Caco-2 (cell line): ENCODE data around the gene ITLN1. TPM values are rescaled to one million over a fixed set of nuclear protein-coding genes. Genes with fewer than 3 reads are reported as not detected.
A peak's percentile ranks its signal among the peaks of the same experiment; 100 is the strongest.
"Not testable (repeated sequence)": the region's sequence is repeated elsewhere in the genome, so short reads cannot be mapped to it uniquely, and the experiment has no call there.

Experiments
- Bru-seq: library from RNA; stranded (reverse); fragments of 400-500 nt; gene quantifications from one replicate; lab custom pipeline; 2021; lab: Mats Ljungman, UMichigan
- BruChase-seq, 2 experiments: library from RNA; stranded (reverse); fragments of 400-500 nt; gene quantifications; one replicate each; lab custom pipeline; 2021; lab: Mats Ljungman, UMichigan
- BruUV-seq: library from RNA; stranded (reverse); fragments of 400-500 nt; replicated peaks from 2 replicates; lab custom pipeline; 2021; lab: Mats Ljungman, UMichigan
- CTCF ChIA-PET: fragments of 300-600 bp; sonication (Branson Sonifier 250); formaldehyde crosslinking; loops from one replicate; lab custom pipeline; 2022; ENCODE audit warnings: antibody characterized with exemption; lab: Charles Lee
- POLR2A ChIA-PET: fragments of 300-600 bp; sonication (Branson Sonifier 250); formaldehyde crosslinking; loops from one replicate; lab custom pipeline; 2022; ENCODE audit warnings: antibody characterized with exemption; lab: Charles Lee
- DNase-seq, 2 experiments: peaks; one replicate each; pipeline versions ENCODE4 v3.0.0 to v3.0.0-alpha.2; 2020 to 2022
- H3K27me3 ChIP-seq: replicated peaks from 2 replicates; pipeline ENCODE4 v1.6.0; 2011; ENCODE audit warnings: low read length; ENCODE audit not compliant: control insufficient read depth, insufficient read depth
- H3K36me3 ChIP-seq: 2 replicates; pipeline ENCODE4 v1.5.1; 2011; ENCODE audit warnings: low read length; ENCODE audit not compliant: control insufficient read depth, insufficient read depth
- H3K4me1 ChIP-seq: fragments of 250-450 bp; sonication (Bioruptor Pico); 2 replicates; pipeline ENCODE4 v1.5.1; 2020; ENCODE audit warnings: mild to moderate bottlenecking
- H3K4me3 ChIP-seq: 2 replicates; pipeline ENCODE4 v1.5.1; 2011; ENCODE audit warnings: low read depth, mild to moderate bottlenecking, control low read depth, low read length
- H3K9me3 ChIP-seq: fragments of 250-450 bp; sonication (Bioruptor Pico); 2 replicates; pipeline ENCODE4 v1.5.1; 2020; ENCODE audit warnings: mild to moderate bottlenecking, moderate library complexity
- H3K27ac Mint-ChIP-seq: one replicate; pipeline ENCODE4 v1.8.0; 2022; ENCODE audit warnings: mixed read lengths; ENCODE audit not compliant: unreplicated experiment
- H3K27me3 Mint-ChIP-seq: one replicate; pipeline ENCODE4 v1.8.0; 2022; ENCODE audit warnings: mixed read lengths; ENCODE audit not compliant: insufficient read depth, unreplicated experiment
- H3K36me3 Mint-ChIP-seq: one replicate; pipeline ENCODE4 v1.8.0; 2022; ENCODE audit warnings: mild to moderate bottlenecking, mixed read lengths; ENCODE audit not compliant: insufficient read depth, unreplicated experiment
- H3K4me1 Mint-ChIP-seq: one replicate; pipeline ENCODE4 v1.8.0; 2022; ENCODE audit warnings: low read depth, mixed read lengths; ENCODE audit not compliant: unreplicated experiment
- H3K4me3 Mint-ChIP-seq: one replicate; pipeline ENCODE4 v1.8.0; 2022; ENCODE audit warnings: mild to moderate bottlenecking, moderate library complexity, mixed read lengths; ENCODE audit not compliant: unreplicated experiment
- H3K9me3 Mint-ChIP-seq: one replicate; pipeline ENCODE4 v1.8.0; 2022; ENCODE audit warnings: mixed read lengths; ENCODE audit not compliant: unreplicated experiment
- intact Hi-C: fragments of 100-400 bp; cut with micrococcal nuclease; formaldehyde crosslinking; loops from one replicate; pipeline ENCODE4 v1.10.0; 2022; ENCODE audit not compliant: unreplicated experiment
- long read RNA-seq: library from polyadenylated mRNA; stranded (forward); transcript quantifications from one replicate; pipeline ENCODE4 v2.0.0, GENCODE V29; 2022
- total RNA-seq: library from RNA; stranded (reverse); gene quantifications from 2 replicates; pipeline ENCODE4 v1.2.3, GENCODE V29; 2022
- TF ChIP-seq, protein P1 (sequence below), 2 experiments: fragments of 200-600 bp in 1 of 2; IDR thresholded peaks; 1 replicate in 1 of 2; 2 replicates in 1 of 2; pipeline versions ENCODE4 v1.5.1 to v1.8.0; 2011 to 2022; ENCODE audit warnings: antibody characterized with exemption in 1 of 2, control low read depth in 1 of 2, inconsistent platforms in 1 of 2, low read depth in 1 of 2, low read length in 1 of 2, mild to moderate bottlenecking in 1 of 2, moderate library complexity in 1 of 2; ENCODE audit not compliant: insufficient read depth in 1 of 2, severe bottlenecking in 1 of 2, unreplicated experiment in 1 of 2

ITLN1 gene
- total RNA-seq (0.37 TPM in 1 of 2 replicates, not detected in the other), Bru-seq, nascent RNA (percentile 8 among the genes with signal in this experiment), BruChase-seq, experiment 1, labeled RNA remaining after a 2-hour chase (percentile 8 among the genes with signal in this experiment), BruChase-seq, experiment 2, labeled RNA remaining after a 6-hour chase (percentile 16 among the genes with signal in this experiment)
- long read RNA-seq, partial matches to known transcripts: 1 of 1 reads
- long read RNA-seq, other reads (novel, unspliced or antisense): 0 of 1 reads

DNA sequence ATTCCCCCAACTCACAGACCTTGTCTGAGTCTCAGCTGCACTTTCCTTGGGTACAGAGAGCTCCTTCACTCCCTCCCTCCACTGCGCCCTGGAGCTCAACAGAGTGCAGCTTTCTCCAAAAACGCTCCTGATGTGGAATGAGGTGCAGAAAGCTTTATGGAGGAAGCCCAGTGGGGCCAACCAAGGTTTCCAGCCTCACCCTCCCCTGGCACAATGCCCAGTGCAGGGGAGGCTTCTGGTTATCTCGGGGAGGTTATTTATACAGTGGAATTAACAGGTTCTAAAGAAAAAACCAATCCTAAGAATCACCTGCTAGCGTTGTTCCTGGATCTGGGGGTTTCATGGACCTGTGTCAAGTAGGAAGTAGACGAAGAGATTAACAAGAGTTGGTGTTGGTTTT lies at the start of gene ITLN1:
Gene ITLN1 (minus strand): TSS at position 139 of the 400 bp plus-strand sequence. CDS start 303 bp downstream, outside the sequence.
- TF ChIP-seq, protein P1, sequence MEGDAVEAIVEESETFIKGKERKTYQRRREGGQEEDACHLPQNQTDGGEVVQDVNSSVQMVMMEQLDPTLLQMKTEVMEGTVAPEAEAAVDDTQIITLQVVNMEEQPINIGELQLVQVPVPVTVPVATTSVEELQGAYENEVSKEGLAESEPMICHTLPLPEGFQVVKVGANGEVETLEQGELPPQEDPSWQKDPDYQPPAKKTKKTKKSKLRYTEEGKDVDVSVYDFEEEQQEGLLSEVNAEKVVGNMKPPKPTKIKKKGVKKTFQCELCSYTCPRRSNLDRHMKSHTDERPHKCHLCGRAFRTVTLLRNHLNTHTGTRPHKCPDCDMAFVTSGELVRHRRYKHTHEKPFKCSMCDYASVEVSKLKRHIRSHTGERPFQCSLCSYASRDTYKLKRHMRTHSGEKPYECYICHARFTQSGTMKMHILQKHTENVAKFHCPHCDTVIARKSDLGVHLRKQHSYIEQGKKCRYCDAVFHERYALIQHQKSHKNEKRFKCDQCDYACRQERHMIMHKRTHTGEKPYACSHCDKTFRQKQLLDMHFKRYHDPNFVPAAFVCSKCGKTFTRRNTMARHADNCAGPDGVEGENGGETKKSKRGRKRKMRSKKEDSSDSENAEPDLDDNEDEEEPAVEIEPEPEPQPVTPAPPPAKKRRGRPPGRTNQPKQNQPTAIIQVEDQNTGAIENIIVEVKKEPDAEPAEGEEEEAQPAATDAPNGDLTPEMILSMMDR (IDR thresholded peaks at IDR 0.05; ENCODE audit: insufficient read depth in 1 of 2, low read depth in 1 of 2, low read length in 1 of 2, severe bottlenecking in 1 of 2, unreplicated experiment in 1 of 2): no peak
- Mint-ChIP-seq H3K4me3 (no peak within 1 kb of the TSS), H3K27me3 (no peaks in the 10 kb centered on the region), H3K4me1 (peaks cover 7% of the 10 kb centered on the region), H3K27ac (peak within 1 kb of the TSS; percentile 21), H3K36me3 (no peaks in the 10 kb centered on the region), H3K9me3 (no peaks in the 10 kb centered on the region)
- H3K36me3 ChIP-seq: no peaks in the 10 kb centered on the region
- intact Hi-C loops: no loop called here
- H3K4me3 ChIP-seq: no peak within 1 kb of the TSS
- no peaks in the 10 kb centered on the region for H3K4me1 ChIP-seq
- no TSS peak for BruUV-seq
- no peak for DNase-seq
- H3K9me3 ChIP-seq: no peaks in the 10 kb centered on the region
- POLR2A ChIA-PET: interaction anchor here (0.6 kb wide), 1 partner anchor 23 kb away, joined by 3 read pairs; no protein-coding TSS in a partner anchor
- H3K27me3 ChIP-seq: no peaks in the 10 kb centered on the region
- CTCF ChIA-PET: interaction anchor here (0.8 to 1.1 kb wide), 4 partner anchors 48 to 209 kb away, joined by 3 to 5 read pairs (median 4); partner anchors contain the start of gene ITLN2

GRCh38 chr1:160933305-160933704 lies 48.3 kb upstream of the ITLN1 start:
- H3K4me1 Mint-ChIP-seq, H3K27ac Mint-ChIP-seq, CTCF ChIA-PET, H3K9me3 Mint-ChIP-seq, H3K36me3 ChIP-seq, DNase-seq, H3K27me3 Mint-ChIP-seq, H3K27me3 ChIP-seq, intact Hi-C loops, H3K4me1 ChIP-seq, BruUV-seq, H3K4me3 Mint-ChIP-seq, H3K9me3 ChIP-seq, H3K4me3 ChIP-seq, H3K36me3 Mint-ChIP-seq, POLR2A ChIA-PET: not testable (repeated sequence)

DNA sequence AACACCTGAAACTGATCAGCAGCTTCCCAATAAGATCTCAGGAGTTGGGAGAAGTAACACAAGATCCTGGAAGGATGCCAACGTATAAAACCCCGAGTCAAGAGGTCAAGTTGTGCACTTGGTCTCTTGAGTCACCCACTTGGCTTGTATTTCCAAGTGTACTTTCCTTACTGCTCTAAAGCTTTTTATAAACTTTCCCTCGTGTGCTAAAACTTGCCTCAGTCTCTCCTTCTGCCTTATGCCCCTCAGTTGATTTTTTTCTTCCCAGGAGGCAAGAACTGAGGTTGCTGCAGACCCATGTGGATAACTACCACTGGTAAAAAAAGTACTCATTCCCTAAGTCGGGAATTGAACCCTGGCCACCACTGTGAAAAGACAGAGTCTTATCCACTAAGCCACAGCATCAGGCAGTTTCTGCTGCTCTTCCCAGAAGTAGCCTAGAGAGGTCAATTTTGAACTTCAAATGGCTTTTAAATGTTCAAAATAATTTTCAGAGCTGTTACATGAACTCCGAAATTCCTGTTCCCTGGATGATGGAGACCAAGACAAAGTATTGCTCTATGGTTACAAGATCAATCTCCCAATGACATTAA lies 40.8 kb upstream of the ITLN1 start:
- CTCF ChIA-PET: no interaction called here

More for the DNA sequence above, 40.8 kb upstream of the ITLN1 start:
- BruUV-seq: no TSS peak
- Mint-ChIP-seq H3K27me3 (no peaks in the 10 kb centered on the region), H3K4me1 (no peaks in the 10 kb centered on the region), H3K9me3 (peaks cover 31% of the 10 kb centered on the region), H3K27ac (no peak overlapping the region), H3K4me3 (no peak overlapping the region), H3K36me3 (peaks cover 14% of the 10 kb centered on the region)
- TF ChIP-seq, protein P1 (IDR thresholded peaks at IDR 0.05; ENCODE audit: insufficient read depth in 1 of 2, low read depth in 1 of 2, low read length in 1 of 2, severe bottlenecking in 1 of 2, unreplicated experiment in 1 of 2): no peak
- H3K27me3 ChIP-seq: no peaks in the 10 kb centered on the region
- no peak overlapping the region for H3K4me3 ChIP-seq
- DNase-seq: no peak
- H3K9me3 ChIP-seq: peaks cover 22% of the 10 kb centered on the region
- intact Hi-C loops: no loop called here
- POLR2A ChIA-PET: no interaction called here
- H3K4me1 ChIP-seq: no peaks in the 10 kb centered on the region
- no peaks in the 10 kb centered on the region for H3K36me3 ChIP-seq
